Measurements from ENCODE around the gene RACGAP1.
A peak's percentile ranks its signal among the peaks of the same experiment; 100 is the strongest.

The RACGAP1 gene

GRCh38 chr12:50061171-50061570, 35.9 kb upstream of the RACGAP1 start:
- TF ChIP-seq CTCF (IDR thresholded peaks at IDR 0.05; ENCODE audit: borderline replicate concordance, control extremely low read depth, extremely low read depth, insufficient read depth, missing control alignments), result no peak
- in situ Hi-C loops (cut with MboI; ENCODE audit: low sequenced_read_pairs, unreplicated experiment), result no loop called here
- DNase-seq (ENCODE audit: low spot score), result no peak

- DNase-seq (ENCODE audit: low spot score), result no peak
- TF ChIP-seq CTCF (IDR thresholded peaks at IDR 0.05; ENCODE audit: borderline replicate concordance, control extremely low read depth, extremely low read depth, insufficient read depth, missing control alignments), result no peak
- in situ Hi-C loops (cut with MboI; ENCODE audit: low sequenced_read_pairs, unreplicated experiment), result no loop called here
These were observed 34.8 kb upstream of the RACGAP1 start for GRCh38 chr12:50060120-50060468.

GRCh38 chr12:50059440-50060119, 34.3 kb upstream of the RACGAP1 start:
- in situ Hi-C loops (cut with MboI; ENCODE audit: low sequenced_read_pairs, unreplicated experiment), result loop anchor here (10.0 kb wide), 1 partner anchor 85 kb away; the partner anchor contains the start of gene AQP6
- DNase-seq (ENCODE audit: low spot score), result no peak
- no peak for TF ChIP-seq CTCF (IDR thresholded peaks at IDR 0.05; ENCODE audit: borderline replicate concordance, control extremely low read depth, extremely low read depth, insufficient read depth, missing control alignments)

- no peak for DNase-seq (ENCODE audit: low spot score)
- in situ Hi-C loops (cut with MboI; ENCODE audit: low sequenced_read_pairs, unreplicated experiment), result loop anchor here (10.0 kb wide), 1 partner anchor 84 kb away; the partner anchor contains the start of gene AQP6
These were observed 33.5 kb upstream of the RACGAP1 start for GRCh38 chr12:50058743-50059312.

GRCh38 chr12:50057896-50058670, 32.8 kb upstream of the RACGAP1 start:
- in situ Hi-C loops (cut with MboI; ENCODE audit: low sequenced_read_pairs, unreplicated experiment), result loop anchor here (10.0 kb wide), 1 partner anchor 83 kb away; the partner anchor contains the start of gene AQP6
- no peak for DNase-seq (ENCODE audit: low spot score)
- TF ChIP-seq CTCF (IDR thresholded peaks at IDR 0.05; ENCODE audit: borderline replicate concordance, control extremely low read depth, extremely low read depth, insufficient read depth, missing control alignments), result no peak

More at GRCh38 chr12:50058743-50059312, 33.5 kb upstream of the RACGAP1 start:
- no peak for TF ChIP-seq CTCF (IDR thresholded peaks at IDR 0.05; ENCODE audit: borderline replicate concordance, control extremely low read depth, extremely low read depth, insufficient read depth, missing control alignments)

GRCh38 chr12:50057000-50057841, 31.9 kb upstream of the RACGAP1 start, which contains the start of gene ASIC1:
Gene ASIC1, plus strand, starts transcription at chr12:50057596. Its CDS starts 1,171 bp downstream, at chr12:50058767.
- TF ChIP-seq CTCF (IDR thresholded peaks at IDR 0.05; ENCODE audit: borderline replicate concordance, control extremely low read depth, extremely low read depth, insufficient read depth, missing control alignments), result no peak
- peak; percentile 75 for DNase-seq (ENCODE audit: low spot score)
- in situ Hi-C loops (cut with MboI; ENCODE audit: low sequenced_read_pairs, unreplicated experiment), result loop anchor here (10.0 kb wide), 1 partner anchor 82 kb away; the partner anchor contains the start of gene AQP6
